C4-2B (cell line): Measurements from ENCODE around the gene EPB41.

ENCODE experiments used
- ZFX ChIP-seq: fragments of 450-650 bp; IDR thresholded peaks from 2 replicates; pipeline ENCODE4 v1.6.1; 2017
- TF ChIP-seq, protein P1 (sequence below): fragments of 450-650 bp; conservative IDR thresholded peaks from 2 replicates; pipeline ENCODE4 v1.5.1; 2017; ENCODE audit warnings: mild to moderate bottlenecking

- TF ChIP-seq, protein P1, sequence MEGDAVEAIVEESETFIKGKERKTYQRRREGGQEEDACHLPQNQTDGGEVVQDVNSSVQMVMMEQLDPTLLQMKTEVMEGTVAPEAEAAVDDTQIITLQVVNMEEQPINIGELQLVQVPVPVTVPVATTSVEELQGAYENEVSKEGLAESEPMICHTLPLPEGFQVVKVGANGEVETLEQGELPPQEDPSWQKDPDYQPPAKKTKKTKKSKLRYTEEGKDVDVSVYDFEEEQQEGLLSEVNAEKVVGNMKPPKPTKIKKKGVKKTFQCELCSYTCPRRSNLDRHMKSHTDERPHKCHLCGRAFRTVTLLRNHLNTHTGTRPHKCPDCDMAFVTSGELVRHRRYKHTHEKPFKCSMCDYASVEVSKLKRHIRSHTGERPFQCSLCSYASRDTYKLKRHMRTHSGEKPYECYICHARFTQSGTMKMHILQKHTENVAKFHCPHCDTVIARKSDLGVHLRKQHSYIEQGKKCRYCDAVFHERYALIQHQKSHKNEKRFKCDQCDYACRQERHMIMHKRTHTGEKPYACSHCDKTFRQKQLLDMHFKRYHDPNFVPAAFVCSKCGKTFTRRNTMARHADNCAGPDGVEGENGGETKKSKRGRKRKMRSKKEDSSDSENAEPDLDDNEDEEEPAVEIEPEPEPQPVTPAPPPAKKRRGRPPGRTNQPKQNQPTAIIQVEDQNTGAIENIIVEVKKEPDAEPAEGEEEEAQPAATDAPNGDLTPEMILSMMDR, result no peak
- no peak for TF ChIP-seq ZFX
These were observed 208.9 kb downstream of the EPB41 start for GRCh38 chr1:29123053-29123886.
